Stimulated activated effector memory CD8-positive, alpha-beta T cell treated with anti-CD3 and anti-CD28 coated beads, Interleukin-12 subunit alpha, Interleukin-12 subunit beta, amount 100 ng/mL, for 72 hours (primary cell): ENCODE data around the gene SPEM3.

Source experiments
- ATAC-seq: fragments of 150-1000 bp; cut with Tn5 transposase; 2 replicates; pipeline ENCODE4 v1.10.0; 2021
- DNase-seq, 2 donors: peaks; one replicate each; pipeline ENCODE4 v3.0.0; 2021 to 2022; ENCODE audit warnings: low spot score in 2 of 2
- H3K27ac Mint-ChIP-seq: one replicate; pipeline ENCODE4 v1.8.0; 2022; ENCODE audit warnings: mild to moderate bottlenecking, mixed read lengths
- H3K36me3 Mint-ChIP-seq: one replicate; pipeline ENCODE4 v1.8.0; 2022; ENCODE audit warnings: mild to moderate bottlenecking, mixed read lengths
- H3K4me1 Mint-ChIP-seq: one replicate; pipeline ENCODE4 v1.8.0; 2022; ENCODE audit warnings: mixed read lengths
- H3K4me3 Mint-ChIP-seq: one replicate; pipeline ENCODE4 v1.8.0; 2022; ENCODE audit warnings: mild to moderate bottlenecking, mixed read lengths
- H3K9me3 Mint-ChIP-seq: one replicate; pipeline ENCODE4 v1.8.0; 2022; ENCODE audit warnings: mixed read lengths

SPEM3 gene

DNA sequence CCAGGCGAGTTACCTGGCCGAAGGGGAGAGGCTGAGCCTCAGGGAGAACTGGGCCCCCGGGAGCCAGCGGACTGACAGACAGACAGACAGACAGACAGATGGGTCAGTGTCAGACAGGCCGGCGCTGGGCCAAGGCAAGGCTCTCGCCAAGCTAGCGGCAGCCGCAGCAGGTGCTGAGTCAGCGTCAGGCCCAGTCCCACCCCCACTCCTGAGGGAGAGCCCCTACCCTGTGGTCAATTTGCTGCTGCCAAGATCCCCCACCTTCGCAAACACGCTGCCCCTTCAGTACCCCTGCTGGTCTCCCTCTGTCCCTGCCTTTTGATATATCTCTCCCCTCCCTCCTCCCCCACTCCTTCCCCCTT is 12.2 kb downstream of the SPEM3 start:
- Mint-ChIP-seq H3K4me3 (peak overlapping the region; percentile 90), H3K9me3 (no peaks in the 10 kb centered on the region), H3K4me1 (peaks cover 52% of the 10 kb centered on the region), H3K27ac (peak overlapping the region; percentile 84), H3K36me3 (peaks cover 35% of the 10 kb centered on the region)
- DNase-seq (peak; percentile 15 to 59), ATAC-seq (no peak)

DNA sequence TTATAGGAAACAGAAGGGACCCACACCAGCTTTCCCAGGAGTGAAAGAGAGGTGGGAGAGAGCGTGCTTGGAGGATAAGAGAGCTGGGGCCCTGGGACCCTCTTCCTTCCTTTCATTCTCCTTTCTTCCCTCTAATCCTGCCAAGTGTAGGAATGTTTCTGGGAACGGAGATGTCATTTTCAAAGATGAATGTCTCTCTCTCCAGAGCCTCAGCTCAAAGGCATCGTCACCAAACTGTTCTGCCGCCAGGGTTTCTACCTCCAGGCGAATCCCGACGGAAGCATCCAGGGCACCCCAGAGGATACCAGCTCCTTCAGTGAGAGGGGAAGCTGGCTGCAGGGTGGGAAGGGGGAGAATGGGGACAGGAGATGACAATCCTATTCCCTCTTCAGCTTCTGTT is 12.6 kb downstream of the SPEM3 start:
- H3K4me1 Mint-ChIP-seq: peaks cover 53% of the 10 kb centered on the region
- no peak for DNase-seq
- H3K9me3 Mint-ChIP-seq: no peaks in the 10 kb centered on the region
- H3K27ac Mint-ChIP-seq: no peak overlapping the region
- H3K36me3 Mint-ChIP-seq: peaks cover 31% of the 10 kb centered on the region
- peak overlapping the region; percentile 90 for H3K4me3 Mint-ChIP-seq
- ATAC-seq: no peak

DNA sequence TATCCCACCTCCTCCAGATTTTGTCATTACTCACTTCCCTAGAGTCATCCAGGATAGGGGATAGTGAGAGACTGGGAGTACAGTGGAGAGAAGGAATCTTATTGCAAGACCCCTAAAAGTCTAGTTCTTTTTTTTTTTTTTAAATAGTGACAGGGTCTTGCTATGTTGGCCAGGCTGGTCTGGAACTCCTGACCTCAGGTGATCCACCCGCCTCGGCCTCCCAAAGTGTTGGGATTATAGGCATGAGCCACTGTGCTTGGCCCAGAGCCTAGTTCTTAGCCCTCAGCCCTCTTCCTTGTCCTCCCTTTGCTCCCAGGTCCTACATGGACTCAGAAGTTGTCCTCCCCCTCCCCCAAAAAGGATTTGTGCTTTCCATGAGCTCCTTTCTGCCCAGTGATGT is 13.5 kb downstream of the SPEM3 start:
- H3K4me1 Mint-ChIP-seq: peaks cover 45% of the 10 kb centered on the region
- ATAC-seq: no peak
- H3K4me3 Mint-ChIP-seq: no peak overlapping the region
- no peaks in the 10 kb centered on the region for H3K9me3 Mint-ChIP-seq
- H3K36me3 Mint-ChIP-seq: peaks cover 22% of the 10 kb centered on the region
- no peak overlapping the region for H3K27ac Mint-ChIP-seq
- no peak for DNase-seq

DNA sequence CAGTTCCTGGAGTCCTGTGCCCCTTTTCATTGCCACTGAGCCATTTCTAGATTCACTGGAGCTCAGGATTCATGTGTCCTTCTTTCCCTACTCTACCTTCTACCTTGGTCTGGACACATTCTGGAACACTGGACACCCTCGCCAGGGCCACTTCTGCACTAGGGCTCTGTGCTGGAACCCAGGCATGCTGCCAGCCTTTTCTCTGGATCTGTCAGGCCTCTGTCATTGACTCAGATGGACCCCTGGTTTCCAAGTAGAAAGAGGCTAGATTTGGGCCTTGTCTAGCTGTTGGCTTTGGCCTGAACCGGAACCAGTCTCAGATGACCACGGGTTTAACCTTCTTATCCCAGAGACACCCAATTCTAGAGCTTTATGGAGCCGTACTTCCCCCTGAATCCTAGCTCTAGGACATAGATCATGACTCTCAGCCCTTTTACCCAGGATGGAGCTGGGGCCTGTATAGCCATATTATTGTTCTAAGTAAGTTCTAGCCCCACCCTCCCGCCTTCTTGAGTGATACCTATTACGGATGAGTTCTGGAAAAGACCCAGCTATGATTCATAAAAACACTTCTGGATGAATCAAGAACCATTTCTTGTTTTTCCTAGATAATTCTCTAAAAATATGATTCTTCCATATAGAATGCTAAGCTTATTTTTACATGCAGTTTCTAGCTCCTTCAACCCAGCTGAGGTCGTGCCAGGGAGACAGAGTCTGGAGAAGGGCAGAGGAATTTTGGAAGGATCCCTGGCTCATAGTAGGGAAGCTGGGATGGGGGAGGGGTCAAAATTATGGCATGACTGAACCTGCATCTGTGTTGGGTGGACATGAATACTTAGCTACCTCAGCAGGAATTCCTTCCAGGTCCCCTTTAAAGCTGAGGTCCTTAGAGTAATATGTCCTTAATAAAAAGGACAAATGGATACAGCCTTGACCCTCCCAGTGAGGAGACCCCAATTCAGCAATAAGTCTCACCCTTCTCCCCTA is 15.1 kb downstream of the SPEM3 start:
- no peaks in the 10 kb centered on the region for H3K9me3 Mint-ChIP-seq
- peaks cover 7% of the 10 kb centered on the region for H3K36me3 Mint-ChIP-seq
- no peak overlapping the region for H3K4me3 Mint-ChIP-seq
- H3K27ac Mint-ChIP-seq: no peak overlapping the region
- H3K4me1 Mint-ChIP-seq: peaks cover 32% of the 10 kb centered on the region
- DNase-seq (no peak), ATAC-seq (no peak)

DNA sequence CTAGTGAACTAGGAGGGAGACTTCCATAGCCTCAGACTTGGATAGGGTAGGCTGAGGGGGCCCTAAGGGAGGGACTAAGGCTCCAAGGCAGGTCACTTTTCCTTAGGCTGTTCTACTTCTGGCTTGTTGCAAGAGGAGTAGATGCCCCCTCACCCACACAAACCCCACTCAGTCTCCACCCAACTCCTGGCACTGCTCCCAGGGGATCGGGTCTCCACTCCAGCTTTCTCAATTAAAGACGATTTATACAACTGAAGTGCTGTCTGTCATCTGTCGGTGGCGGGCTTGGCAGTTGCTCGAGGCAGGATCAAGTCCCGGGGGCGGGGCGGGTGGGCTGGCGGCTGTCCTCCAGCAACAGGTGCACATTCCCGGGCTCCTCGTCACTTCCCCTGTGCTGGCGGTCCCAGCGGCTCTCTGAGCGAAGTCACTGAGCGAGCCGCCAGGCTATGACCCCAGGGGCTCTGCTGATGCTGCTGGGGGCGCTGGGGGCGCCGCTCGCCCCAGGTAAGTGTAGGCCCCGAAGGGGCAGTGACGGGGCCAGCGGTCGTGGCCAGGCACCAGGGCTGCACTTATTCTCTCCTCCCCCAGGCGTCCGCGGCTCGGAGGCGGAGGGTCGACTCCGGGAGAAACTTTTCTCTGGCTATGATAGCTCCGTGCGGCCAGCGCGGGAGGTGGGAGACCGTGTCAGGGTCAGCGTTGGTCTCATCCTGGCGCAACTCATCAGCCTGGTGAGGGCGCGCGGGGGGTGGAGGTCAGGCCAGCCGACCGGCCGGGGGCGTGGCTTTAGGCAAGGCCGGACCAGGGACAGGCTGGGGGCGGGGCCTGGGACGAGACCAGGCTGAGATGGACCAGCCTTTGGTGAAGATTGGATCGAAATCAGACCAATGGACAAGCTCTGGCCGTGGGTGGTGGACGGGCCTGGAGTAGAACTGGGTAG is 16.3 kb downstream of the SPEM3 start, which contains the start of gene CHRNB1:
Gene CHRNB1 (plus strand): TSS at position 380 of the 937 bp plus-strand sequence. CDS start 67 bp downstream, at position 447.
- peaks cover 6% of the 10 kb centered on the region for H3K36me3 Mint-ChIP-seq
- ATAC-seq: peak; percentile 19
- no peak within 1 kb of the TSS for H3K27ac Mint-ChIP-seq
- H3K4me1 Mint-ChIP-seq: peaks cover 25% of the 10 kb centered on the region
- H3K9me3 Mint-ChIP-seq: no peaks in the 10 kb centered on the region
- peak in 1 of 2 donors; percentile 56 for DNase-seq
- peak within 1 kb of the TSS; percentile 73 for H3K4me3 Mint-ChIP-seq

DNA sequence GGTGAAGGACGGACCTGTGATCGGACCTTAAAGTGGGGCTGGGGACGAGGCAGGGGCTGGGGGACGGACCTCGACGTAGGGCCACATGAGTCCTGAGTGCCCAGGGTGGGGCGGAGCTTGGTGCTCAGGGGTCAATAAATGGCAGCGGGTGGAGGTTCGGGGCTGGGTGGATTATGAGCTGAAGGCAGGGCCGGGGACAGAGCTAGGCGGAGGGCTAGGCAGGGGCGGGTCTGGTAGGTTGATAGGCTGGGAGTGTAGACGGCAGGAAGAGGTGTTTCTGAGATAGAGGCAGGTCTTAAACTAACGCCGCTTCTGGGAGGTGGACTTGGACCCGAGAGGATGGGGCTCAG is 16.9 kb downstream of the SPEM3 start:
- no peak for DNase-seq
- Mint-ChIP-seq H3K27ac (no peak overlapping the region), H3K9me3 (no peaks in the 10 kb centered on the region), H3K4me1 (peaks cover 19% of the 10 kb centered on the region), H3K36me3 (no peaks in the 10 kb centered on the region), H3K4me3 (peak overlapping the region; percentile 73)
- peak; percentile 70 for ATAC-seq

DNA sequence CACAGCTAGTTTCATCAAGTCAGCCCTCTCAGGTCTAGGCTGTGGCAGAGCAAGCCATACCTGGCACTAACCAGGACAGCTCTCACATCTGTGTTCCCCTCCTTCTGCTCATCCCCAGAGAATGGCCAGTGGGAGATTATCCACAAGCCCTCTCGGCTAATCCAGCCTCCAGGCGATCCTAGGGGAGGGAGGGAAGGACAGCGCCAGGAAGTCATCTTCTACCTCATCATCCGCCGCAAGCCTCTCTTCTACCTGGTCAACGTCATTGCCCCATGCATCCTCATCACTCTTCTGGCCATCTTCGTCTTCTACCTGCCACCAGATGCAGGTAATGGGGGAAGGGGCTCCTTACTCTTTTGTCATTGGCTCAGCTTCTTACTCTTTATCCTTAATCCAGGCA is 19.8 kb downstream of the SPEM3 start:
- no peak overlapping the region for H3K4me3 Mint-ChIP-seq
- ATAC-seq: no peak
- no peak for DNase-seq
- peaks cover 14% of the 10 kb centered on the region for H3K4me1 Mint-ChIP-seq
- no peaks in the 10 kb centered on the region for H3K36me3 Mint-ChIP-seq
- no peak overlapping the region for H3K27ac Mint-ChIP-seq
- no peaks in the 10 kb centered on the region for H3K9me3 Mint-ChIP-seq

DNA sequence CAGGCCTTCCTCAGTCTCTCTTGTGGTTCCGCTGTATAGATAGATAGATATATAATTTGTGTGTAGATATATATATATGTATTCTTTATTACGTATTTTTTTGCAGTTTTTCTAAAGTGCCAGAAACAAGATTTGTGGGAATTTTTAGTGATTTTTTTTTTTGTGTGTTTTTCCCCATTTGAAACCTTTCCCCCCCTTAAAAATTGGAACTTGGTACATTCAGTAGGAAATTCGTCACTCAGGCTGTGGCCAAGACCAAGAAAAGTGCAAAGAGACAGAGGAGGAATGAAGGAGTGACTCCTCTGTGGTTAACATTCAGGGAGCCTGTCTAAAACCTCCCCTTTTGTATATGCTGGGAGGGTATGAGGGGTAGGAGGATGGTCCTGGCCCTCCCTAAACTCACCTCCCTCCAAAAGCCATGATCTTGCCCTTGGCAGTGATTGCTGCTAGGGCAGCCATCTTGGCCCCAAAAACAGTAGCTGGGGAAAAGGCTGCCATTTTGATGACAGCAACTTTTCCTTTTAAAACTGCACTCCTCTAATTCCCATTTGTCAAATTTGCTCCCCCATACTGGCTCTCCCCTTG is 31.4 kb downstream of the SPEM3 start:
- Mint-ChIP-seq H3K4me3 (no peak overlapping the region), H3K27ac (peak overlapping the region; percentile 71), H3K4me1 (peaks cover 15% of the 10 kb centered on the region), H3K36me3 (peaks cover 81% of the 10 kb centered on the region), H3K9me3 (no peaks in the 10 kb centered on the region)
- ATAC-seq (no peak), DNase-seq (no peak)

DNA sequence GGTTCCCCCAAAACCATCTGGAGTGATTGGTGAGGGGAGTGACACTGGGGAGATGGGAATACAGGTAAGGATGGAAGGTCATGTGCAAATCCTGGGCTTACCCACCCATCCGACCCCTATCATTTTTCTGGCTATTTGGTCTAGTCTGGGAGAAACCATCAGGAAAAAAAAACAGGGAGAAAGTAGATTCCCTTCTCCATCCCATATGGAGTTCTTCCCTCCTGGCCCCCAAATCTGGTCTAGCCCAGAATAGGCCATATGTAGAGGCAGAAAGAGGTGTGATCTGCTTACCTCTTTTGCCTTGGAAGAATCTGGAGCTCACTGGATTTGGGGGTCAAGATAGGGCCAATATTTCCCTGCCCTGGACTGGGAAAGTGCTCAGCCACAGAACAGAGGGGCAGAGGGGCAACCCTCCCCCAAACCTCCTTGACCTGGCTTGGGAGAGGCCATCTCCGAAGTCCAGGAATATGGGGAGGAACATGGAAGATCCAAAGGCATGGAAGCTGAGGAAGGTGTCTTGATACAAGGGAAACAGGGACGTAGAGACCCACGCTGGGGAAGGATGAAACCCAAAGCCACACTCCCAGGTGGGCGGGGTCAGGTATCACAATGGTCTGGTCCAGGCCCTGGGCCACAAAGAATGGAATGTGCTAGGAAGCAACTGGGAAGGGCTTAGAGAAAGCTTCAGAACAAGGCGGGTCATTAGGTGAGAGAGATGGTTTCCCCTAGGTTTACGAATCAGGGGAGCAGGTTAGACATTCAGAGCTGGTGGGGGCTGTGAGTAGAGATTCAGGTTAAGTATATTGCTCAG is 32.4 kb downstream of the SPEM3 start:
- DNase-seq (no peak), ATAC-seq (no peak)
- Mint-ChIP-seq H3K27ac (peak overlapping the region; percentile 71), H3K4me1 (peaks cover 14% of the 10 kb centered on the region), H3K9me3 (no peaks in the 10 kb centered on the region), H3K36me3 (peaks cover 81% of the 10 kb centered on the region), H3K4me3 (no peak overlapping the region)

DNA sequence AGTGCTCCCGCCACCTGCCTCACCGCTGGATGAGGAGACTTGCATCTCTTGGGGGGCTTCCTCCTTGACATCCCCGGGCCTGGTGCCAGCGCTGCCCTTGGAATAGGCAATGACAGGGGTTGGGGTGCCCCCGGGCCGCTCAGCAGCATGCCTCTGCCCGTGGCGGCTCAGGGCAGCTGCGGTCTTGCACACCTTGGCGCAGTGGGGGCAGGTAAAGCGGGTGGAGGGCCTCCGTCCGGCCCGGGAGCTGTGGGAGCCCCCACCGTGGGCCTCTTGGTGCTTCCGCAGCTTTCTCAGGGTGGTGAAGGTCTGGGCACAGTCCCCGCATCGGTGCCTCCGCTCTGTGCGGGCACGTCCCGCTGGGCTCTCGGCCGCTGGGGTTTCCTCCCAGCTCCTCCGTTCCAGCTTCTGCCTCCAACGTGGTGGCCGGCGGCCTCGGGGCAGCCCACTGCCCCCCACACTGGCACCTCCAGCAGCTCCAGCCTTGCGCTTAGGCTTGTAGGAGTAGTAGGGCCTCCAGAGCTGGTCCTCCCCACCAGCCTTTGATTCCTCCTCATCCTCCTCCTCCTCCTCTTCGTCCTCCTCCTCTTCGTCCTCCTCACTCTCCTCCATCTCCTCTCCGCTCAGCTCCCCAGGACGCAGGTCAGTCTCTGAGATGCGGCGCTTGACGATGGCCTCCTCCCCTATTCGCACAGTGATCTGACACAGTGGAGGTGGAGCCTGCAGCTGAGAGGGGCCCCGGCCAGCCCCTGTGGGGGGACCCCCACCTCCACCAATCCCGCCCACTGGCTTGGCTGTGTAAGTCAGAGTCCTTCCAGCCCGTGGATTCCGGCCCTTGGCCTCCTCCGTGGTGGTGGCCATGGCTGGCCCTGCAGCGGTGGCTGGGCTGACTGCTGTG is 34.1 kb downstream of the SPEM3 start:
- peaks cover 18% of the 10 kb centered on the region for H3K4me1 Mint-ChIP-seq
- peak overlapping the region; percentile 71 for H3K27ac Mint-ChIP-seq
- no peak overlapping the region for H3K4me3 Mint-ChIP-seq
- no peaks in the 10 kb centered on the region for H3K9me3 Mint-ChIP-seq
- ATAC-seq: no peak
- DNase-seq: no peak
- peaks cover 88% of the 10 kb centered on the region for H3K36me3 Mint-ChIP-seq

DNA sequence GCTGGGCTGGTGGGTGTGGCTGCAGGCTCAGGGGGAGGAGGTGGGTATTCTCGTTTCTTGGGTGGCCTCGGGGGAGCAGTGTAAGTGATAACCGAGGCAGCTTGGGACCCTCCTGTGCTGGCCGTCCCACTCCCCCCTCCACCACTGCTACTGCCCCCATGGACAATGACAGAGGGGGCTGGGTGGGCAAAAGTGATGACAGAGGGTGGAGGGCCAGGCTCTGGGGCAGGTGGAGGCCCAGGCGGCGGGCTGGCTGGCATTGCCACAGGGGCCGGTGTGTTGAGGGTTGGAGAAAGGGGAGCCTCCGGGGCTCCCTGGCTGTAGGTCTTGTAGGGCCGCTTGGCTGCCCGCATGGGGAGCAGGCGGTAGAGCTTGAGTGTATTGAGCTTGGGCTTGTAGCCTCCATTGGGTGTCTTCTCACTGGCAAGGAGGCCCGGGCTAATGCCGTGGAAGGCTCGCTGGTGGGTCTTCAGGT is 34.8 kb downstream of the SPEM3 start:
- peak overlapping the region; percentile 69 for H3K27ac Mint-ChIP-seq

DNA sequence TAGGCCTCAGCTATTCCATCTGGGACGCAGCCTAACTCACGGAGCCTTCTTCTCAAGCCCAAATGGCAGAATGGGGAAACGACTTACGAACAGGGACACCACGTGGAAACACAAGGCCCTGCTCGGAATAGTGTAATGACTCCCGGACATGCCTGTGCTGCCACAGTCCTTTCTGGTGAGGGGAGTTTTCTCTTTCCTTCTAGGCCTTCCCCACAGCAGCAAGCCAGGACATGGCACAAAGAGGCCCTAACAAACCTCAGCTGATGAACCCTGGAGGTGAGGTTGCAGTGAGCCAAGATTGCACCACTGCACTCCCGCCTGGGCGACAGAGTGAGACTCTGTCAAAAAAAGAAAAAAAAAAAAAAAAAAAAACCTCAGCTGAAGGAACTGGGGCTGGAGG is 35.4 kb downstream of the SPEM3 start:
- Mint-ChIP-seq H3K36me3 (peaks cover 85% of the 10 kb centered on the region), H3K27ac (peak overlapping the region; percentile 69), H3K9me3 (no peaks in the 10 kb centered on the region), H3K4me3 (no peak overlapping the region), H3K4me1 (peaks cover 18% of the 10 kb centered on the region)
- DNase-seq (no peak), ATAC-seq (no peak)

More for the DNA sequence above, 34.8 kb downstream of the SPEM3 start:
- Mint-ChIP-seq H3K4me1 (peaks cover 18% of the 10 kb centered on the region), H3K9me3 (no peaks in the 10 kb centered on the region), H3K4me3 (no peak overlapping the region), H3K36me3 (peaks cover 90% of the 10 kb centered on the region)
- ATAC-seq (no peak), DNase-seq (no peak)

DNA sequence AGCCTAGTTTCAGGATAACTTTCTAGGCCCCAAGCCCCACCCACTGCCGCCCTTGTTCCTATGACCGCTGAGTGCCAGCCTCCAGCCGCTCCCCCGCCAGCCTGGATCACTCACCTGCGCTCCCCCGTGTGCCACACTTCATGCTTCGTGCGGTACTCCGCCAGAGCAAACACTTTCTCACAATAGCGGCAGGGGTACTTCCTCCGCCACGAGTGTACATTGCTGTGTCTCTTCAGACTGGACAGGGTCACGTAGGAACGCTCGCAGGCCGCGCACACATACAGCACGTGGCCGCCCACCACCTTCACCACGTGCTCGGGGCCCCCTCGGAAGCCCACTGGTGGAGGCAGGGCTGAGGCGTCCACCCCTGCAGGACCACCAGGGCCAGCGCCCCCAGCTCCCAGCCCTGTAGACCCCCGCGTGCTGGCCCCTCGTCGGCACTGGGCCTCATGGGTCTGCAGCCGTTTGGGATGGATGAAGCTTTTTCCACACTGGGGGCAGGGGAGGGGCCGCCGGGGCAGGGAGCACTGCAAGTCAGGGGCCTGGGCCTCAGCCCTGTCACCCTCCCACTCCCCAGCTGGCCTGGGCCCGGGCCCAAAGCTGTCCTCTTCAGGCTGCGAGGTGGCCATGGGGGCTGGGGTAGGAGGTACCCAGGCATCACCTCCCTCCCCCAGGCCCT is 37.1 kb downstream of the SPEM3 start:
- ATAC-seq: no peak
- no peak for DNase-seq
- no peak overlapping the region for H3K4me3 Mint-ChIP-seq
- H3K9me3 Mint-ChIP-seq: no peaks in the 10 kb centered on the region
- H3K27ac Mint-ChIP-seq: peak overlapping the region; percentile 73
- peaks cover 78% of the 10 kb centered on the region for H3K36me3 Mint-ChIP-seq
- H3K4me1 Mint-ChIP-seq: peaks cover 18% of the 10 kb centered on the region
